Chondrocyte (in vitro differentiated cells): Measurements from ENCODE around the gene PRDM4. TPM values are rescaled to one million over a fixed set of nuclear protein-coding genes. Genes with fewer than 3 reads are reported as not detected.

Experiments
- DNase-seq: peaks from one replicate; pipeline ENCODE4 v3.0.0; 2021; ENCODE audit warnings: mixed read lengths, low spot score
- H3K27ac Mint-ChIP-seq: one replicate; pipeline ENCODE4 v1.8.0; 2021; ENCODE audit warnings: mild to moderate bottlenecking, moderate library complexity, mixed read lengths; ENCODE audit not compliant: unreplicated experiment
- H3K27me3 Mint-ChIP-seq: 2 replicates; pipeline ENCODE4 v1.8.0; 2021; ENCODE audit warnings: low read depth, mixed read lengths
- H3K36me3 Mint-ChIP-seq: 2 replicates; pipeline ENCODE4 v1.8.0; 2021; ENCODE audit warnings: low read depth, mixed read lengths
- H3K4me1 Mint-ChIP-seq: 2 replicates; pipeline ENCODE4 v1.8.0; 2021; ENCODE audit warnings: low read depth, mild to moderate bottlenecking, mixed read lengths
- H3K4me3 Mint-ChIP-seq: one replicate; pipeline ENCODE4 v1.8.0; 2021; ENCODE audit warnings: mild to moderate bottlenecking, moderate library complexity, mixed read lengths; ENCODE audit not compliant: unreplicated experiment
- H3K9me3 Mint-ChIP-seq: 2 replicates; pipeline ENCODE4 v1.8.0; 2021; ENCODE audit warnings: low read depth, mixed read lengths
- total RNA-seq: library from RNA; stranded (reverse); gene quantifications from 3 replicates; pipeline ENCODE4 v1.2.1, GENCODE V29; 2021
- TF ChIP-seq, protein P1 (sequence below): fragments of 200-600 bp; sonication (generic); IDR thresholded peaks from 2 replicates; pipeline ENCODE4 v1.5.0; 2021; ENCODE audit warnings: antibody characterized with exemption, mild to moderate bottlenecking, moderate library complexity

PRDM4 gene
- total RNA-seq, 1 donor from 2014 or later = 22.5 TPM

DNA sequence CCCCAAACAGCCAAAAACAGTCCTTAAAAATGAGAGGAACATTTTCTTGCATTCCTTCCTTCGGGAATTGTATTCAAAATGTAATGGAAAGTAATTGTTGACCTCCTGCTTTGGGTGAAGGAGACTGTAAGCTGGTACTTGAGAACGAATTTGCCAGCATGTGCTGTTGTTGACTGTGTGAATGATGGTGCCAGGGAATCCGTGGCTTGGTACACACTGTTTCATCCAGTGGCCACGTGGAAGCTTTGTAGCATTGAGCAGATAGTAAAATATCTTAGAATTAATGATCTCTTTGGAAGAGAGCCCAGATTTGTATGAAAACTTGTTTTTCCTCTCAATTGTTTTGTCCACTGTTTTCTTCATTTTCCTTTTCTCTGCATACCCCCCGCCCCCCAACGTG is 15.2 kb upstream of the PRDM4 start:
- H3K9me3 Mint-ChIP-seq = no peaks in the 10 kb centered on the region
- H3K36me3 Mint-ChIP-seq = no peaks in the 10 kb centered on the region
- TF ChIP-seq, protein P1, sequence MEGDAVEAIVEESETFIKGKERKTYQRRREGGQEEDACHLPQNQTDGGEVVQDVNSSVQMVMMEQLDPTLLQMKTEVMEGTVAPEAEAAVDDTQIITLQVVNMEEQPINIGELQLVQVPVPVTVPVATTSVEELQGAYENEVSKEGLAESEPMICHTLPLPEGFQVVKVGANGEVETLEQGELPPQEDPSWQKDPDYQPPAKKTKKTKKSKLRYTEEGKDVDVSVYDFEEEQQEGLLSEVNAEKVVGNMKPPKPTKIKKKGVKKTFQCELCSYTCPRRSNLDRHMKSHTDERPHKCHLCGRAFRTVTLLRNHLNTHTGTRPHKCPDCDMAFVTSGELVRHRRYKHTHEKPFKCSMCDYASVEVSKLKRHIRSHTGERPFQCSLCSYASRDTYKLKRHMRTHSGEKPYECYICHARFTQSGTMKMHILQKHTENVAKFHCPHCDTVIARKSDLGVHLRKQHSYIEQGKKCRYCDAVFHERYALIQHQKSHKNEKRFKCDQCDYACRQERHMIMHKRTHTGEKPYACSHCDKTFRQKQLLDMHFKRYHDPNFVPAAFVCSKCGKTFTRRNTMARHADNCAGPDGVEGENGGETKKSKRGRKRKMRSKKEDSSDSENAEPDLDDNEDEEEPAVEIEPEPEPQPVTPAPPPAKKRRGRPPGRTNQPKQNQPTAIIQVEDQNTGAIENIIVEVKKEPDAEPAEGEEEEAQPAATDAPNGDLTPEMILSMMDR = no peak
- H3K27me3 Mint-ChIP-seq = peaks cover 69% of the 10 kb centered on the region
- DNase-seq = no peak
- H3K4me3 Mint-ChIP-seq = no peak overlapping the region
- H3K4me1 Mint-ChIP-seq = peaks cover 3% of the 10 kb centered on the region
- no peak overlapping the region for H3K27ac Mint-ChIP-seq

- peaks cover 67% of the 10 kb centered on the region for H3K27me3 Mint-ChIP-seq
- H3K4me3 Mint-ChIP-seq = no peak overlapping the region
- no peaks in the 10 kb centered on the region for H3K36me3 Mint-ChIP-seq
These were observed 14.3 kb upstream of the PRDM4 start for GRCh38 chr12:107775093-107775721.

GRCh38 chr12:107774349-107775029 is 13.6 kb upstream of the PRDM4 start, which contains the start of gene ASCL4:
ASCL4 (plus strand) TSS chr12:107774704; CDS start chr12:107775219, 515 bp downstream.
- Mint-ChIP-seq H3K27ac (no peak within 1 kb of the TSS), H3K4me1 (peaks cover 3% of the 10 kb centered on the region), H3K36me3 (no peaks in the 10 kb centered on the region), H3K9me3 (no peaks in the 10 kb centered on the region), H3K27me3 (peaks cover 63% of the 10 kb centered on the region), H3K4me3 (no peak within 1 kb of the TSS)
- no peak for DNase-seq
- TF ChIP-seq, protein P1 = no peak

More at GRCh38 chr12:107775093-107775721, 14.3 kb upstream of the PRDM4 start:
- H3K9me3 Mint-ChIP-seq = no peaks in the 10 kb centered on the region
- no peak overlapping the region for H3K27ac Mint-ChIP-seq
- H3K4me1 Mint-ChIP-seq = peaks cover 3% of the 10 kb centered on the region
- TF ChIP-seq, protein P1 = no peak
- no peak for DNase-seq

DNA sequence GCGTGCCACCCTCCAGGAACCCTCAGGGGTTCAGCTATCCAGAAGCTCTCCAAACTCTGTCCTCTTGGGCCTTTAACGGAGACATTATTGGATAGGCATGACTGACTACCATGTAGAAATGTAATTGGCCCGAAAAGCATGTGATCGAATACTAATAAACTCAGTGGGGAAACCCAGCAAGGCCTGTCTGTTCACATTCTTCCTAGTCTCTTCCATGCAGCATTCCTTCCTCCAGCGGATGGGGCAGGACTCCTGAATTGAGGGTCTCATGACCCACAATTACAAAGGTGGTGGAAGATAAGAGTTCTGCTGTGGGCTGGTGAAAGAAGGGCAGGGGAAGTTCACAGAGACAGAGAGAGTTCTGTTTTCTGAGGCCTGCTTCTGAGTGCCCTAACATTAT is 6.5 kb upstream of the PRDM4 start:
- peaks cover 26% of the 10 kb centered on the region for H3K27me3 Mint-ChIP-seq

DNA sequence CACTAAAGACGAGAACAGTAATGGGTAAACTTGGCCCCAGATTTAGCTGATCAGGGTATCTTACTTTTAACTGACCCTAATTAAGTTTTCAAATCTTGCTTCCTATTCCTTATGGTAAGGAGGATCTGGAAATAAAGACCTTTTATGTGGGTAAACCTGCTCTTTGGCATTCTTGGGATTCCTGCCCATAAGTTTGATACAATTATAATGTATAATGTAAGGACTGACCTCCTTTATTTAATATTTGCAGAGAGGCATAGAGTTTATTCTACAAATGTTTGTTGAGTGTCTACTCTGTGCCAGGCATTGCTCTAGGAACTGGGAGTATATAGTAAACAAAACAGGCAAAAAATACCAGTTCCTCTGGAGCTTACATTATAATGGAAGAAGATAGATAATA is 4.4 kb upstream of the PRDM4 start:
- TF ChIP-seq, protein P1 = no peak
- DNase-seq = no peak
- Mint-ChIP-seq H3K4me3 (no peak overlapping the region), H3K4me1 (peaks cover 5% of the 10 kb centered on the region), H3K36me3 (no peaks in the 10 kb centered on the region), H3K9me3 (no peaks in the 10 kb centered on the region), H3K27me3 (peaks cover 18% of the 10 kb centered on the region), H3K27ac (no peak overlapping the region)

More for the DNA sequence above, 6.5 kb upstream of the PRDM4 start:
- Mint-ChIP-seq H3K27ac (no peak overlapping the region), H3K36me3 (no peaks in the 10 kb centered on the region), H3K4me3 (no peak overlapping the region), H3K9me3 (no peaks in the 10 kb centered on the region), H3K4me1 (no peaks in the 10 kb centered on the region)
- no peak for DNase-seq
- TF ChIP-seq, protein P1 = no peak
